Islet precursor cell (in vitro differentiated cells): Measurements from ENCODE around the gene KLF7.

Experiments
- DNase-seq: peaks from one replicate; pipeline ENCODE4 v3.0.0-alpha.2; 2018

Gene KLF7

DNA sequence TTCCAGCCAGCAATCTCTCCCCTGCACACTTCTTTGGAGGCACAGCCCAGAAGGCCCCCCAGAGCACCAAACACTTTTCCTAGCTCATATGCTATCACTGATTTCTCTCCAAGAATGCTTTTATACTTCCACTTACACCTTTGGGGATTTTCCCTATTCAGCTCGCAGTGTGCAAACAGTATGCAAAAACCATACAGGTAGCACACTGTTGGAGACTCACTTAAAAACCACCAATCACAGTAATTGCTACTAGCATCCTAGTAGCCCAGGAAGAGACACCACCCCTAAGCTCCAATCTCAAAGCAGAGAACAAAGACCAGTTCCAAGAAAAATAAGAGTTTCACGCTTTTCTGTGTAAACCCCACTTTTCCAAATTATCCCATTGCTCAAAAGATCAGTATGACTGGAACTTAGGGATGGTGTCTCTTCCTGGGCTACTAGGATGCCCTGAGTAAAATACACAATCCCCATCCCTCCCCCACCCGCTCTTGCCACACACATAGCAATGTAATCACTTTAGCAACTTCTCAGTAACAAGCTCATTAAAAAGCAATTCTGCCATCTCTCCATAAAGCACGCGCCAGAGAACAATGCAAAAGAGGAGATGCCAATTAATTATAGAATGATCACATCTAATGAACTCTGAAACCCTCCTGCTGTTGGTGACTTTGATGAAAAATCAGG, 43.0 kb downstream of the KLF7 start:
- DNase-seq = no peak

DNA sequence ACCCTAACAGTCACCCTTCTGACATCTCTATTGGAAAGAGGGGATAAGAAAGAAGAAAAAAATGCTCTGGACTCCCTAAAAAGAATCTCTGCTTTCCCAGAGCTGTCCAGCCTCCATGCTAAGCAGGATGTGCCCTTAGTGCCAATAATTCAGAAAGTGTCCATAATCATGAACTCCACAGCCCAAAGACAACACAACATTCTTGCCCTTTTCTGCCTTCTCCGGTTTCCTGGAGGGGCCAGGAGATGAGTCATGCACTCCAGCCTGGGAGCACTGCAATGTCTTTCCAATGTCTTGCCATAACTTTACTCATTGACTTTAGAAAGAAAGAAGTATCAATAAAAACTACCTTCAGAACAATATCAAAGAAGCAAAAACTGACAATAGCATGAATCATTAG, 44.0 kb downstream of the KLF7 start:
- DNase-seq = peak; percentile 75

DNA sequence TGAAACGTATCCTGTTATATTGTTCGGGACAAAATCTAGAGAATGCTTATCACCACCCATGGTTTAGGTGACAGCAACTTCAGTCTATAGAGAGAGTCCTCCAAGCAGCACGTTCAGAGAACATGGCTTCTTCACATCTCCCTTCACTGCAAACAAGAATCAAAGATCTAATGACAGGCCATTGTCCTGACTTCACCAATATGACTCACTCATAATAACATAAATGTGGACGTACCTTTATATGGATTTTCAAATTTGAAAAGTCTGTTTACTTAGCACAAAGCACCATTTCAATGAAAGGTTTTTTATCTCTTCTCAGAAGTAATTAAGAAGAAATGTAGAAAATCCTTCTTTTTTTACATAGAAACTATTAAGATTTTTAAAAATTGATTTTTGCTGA, 46.7 kb downstream of the KLF7 start:
- DNase-seq = no peak

DNA sequence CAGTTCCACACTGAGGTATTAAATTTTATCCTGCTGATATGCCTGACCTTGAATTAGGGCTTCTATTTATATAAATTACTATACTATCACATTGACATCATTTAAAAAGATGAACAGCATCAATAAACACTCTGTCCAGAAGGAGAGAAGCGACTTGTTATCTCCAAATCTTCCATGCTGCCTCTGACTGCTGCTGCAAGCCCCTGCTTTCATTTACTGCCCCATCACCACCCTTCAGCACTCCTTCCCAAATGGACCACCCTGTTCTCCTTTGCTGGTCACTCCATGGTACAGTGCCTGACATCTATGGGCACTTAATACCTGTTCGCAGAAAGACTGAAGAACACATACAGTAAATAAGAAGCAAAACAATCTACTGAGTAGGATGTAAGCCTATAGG, 48.1 kb downstream of the KLF7 start:
- DNase-seq = no peak

DNA sequence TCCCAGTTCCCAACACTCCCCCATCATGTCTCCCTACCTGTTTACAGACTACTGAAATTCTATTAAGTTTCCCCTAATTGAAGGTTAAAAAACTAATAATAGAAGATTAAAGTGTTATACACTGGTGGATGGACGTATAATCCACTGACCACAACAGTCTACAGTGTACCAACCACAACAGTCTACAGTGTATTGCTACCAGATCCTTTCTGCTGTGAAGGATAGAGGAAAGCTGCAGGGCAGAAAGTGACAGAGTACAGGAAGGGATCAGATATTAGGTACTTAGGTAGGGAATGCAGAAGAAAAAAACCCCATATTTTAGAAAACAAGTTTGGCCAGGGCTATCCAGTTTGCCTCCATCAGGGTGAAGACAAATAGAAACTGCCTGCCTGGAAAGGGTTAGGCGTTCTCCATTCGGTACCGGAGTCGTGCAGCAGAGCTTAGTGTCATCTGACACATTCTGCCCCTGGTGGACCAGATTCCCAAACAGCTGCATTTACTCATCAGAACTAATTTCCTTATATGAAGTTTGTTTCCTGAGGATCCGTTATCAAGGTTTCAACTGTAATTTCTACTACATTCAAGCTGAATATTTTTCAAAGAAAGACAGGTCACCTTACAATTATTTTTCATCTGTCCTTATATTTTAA, 49.9 kb downstream of the KLF7 start:
- DNase-seq = no peak

DNA sequence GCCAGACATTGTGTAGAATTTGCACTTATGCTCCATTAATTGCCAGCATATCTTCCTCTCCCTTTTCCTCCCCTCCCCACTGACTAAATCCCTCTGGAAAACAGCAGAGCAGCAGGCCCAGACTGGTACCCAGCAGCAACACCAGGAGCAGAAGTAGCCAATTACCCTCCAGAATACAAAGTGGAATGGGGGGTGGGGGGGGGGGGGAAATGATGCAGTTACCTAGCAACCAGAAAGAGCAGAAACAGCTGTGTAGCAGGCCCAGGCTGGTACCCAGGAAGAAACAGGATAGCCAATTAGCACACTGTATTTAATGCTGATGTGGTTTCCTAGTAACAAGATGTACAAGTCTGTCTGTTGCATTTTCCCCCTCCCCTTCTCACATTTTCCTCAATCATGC, 52.3 kb downstream of the KLF7 start:
- peak; percentile 61 for DNase-seq

DNA sequence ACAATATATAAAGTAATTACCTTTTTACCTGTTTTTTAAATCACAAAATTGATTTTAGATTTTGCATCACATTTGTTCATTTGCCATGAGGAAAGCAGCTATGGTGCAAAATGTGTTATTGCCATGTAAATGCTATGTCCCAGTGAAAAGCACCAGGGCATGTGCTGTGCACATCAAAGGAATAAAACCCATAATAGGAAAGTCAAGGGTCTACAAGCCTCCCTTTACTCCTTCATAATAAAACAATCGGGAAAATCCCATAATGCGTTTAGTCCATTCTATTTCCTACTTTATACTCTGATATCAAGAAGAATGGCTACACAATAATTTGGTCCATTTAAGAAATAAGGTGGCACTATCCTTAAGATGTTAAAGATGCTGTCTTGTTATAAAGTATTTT, 53.0 kb downstream of the KLF7 start:
- DNase-seq = no peak

DNA sequence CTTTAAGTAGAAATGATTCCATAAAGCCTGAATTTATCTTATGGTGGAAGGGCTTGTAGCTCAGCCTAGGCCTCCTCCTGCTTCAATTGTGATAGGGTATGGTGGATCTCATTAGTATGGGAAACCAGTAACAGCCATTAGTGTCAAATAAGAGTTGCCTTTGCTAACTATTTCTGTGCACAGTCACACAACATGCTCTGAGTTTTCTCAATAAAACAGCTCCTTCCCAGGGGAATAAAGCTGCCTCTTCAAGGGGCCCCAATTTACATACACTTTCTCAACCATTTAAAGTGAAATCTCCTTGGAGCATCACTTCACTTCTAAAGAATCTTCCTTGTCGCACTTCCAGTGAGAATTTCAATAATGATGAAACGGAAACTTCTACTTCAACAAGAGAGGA, 53.4 kb downstream of the KLF7 start:
- no peak for DNase-seq

DNA sequence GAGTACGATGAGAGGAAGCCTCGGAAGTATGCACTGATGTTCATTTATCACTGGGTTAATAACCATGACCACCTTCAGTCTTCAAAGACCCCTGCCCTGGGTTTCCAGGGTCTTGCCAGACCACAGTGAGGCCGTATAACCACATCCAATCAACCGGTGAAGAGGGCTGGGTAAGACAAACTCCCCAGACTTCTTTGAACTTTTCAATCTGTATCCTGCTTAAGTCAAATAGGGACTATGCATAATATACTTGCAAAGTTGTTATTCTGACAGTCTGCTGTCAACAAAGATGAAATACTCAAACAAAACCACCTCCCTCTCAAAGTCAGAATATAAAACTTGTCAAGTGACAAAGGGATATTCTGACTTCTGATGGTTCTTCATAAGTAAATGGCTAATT, 54.0 kb downstream of the KLF7 start:
- DNase-seq = no peak

DNA sequence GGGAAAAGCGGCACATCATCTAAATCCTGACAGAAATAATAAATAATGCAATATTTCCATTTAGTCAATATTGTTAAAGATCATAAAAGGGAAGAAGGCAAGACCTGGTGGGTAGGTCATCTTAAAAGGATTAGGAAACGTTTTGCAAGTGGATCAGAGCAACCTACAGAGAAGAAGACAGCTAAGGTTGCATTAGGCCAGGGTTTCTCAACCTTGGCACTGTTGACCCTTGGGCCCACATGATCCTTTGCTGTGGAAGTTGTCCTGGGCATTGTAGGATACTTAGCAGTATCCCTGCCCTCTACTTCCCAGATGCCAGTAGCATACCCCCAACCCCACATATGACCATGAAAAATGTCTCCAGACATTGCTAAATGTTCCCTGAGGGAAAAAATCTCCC, 55.0 kb downstream of the KLF7 start:
- no peak for DNase-seq

DNA sequence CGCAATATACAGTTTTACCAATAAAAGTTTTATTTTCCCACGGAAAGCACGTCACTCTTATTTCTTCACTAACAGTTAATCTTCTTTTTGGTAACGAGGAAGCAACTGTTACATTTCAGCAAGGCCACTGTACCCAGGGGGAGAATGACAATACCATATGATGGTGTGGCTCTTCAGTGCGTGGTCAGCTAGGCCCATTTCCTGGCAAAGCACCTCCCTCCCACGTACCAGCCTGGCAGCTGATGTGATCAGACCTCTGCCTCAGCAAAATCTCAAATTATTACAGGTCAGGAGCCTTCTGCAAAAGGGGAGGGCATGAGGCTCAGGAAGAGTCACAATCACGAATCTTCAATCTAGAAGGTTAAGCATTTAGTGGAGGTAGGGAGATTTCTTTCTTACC, 55.4 kb downstream of the KLF7 start:
- DNase-seq = no peak

DNA sequence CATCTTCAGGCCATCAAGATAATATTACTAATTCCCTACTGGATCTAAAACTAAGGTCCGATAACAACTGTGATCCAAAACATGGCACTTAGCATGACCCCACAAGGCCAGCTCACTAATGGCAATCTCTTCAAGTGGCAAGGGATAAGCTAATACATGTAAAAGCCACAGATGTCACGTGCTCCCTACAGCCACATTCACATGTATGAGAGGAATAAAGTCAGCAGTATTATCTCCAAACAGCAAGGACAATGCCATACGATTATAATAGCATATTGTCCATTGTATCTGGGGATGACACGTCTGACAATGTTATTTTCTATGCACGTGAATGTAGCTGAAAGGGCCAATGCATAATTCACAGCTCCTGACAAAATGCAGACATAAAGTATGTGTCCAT, 56.0 kb downstream of the KLF7 start:
- DNase-seq = no peak

DNA sequence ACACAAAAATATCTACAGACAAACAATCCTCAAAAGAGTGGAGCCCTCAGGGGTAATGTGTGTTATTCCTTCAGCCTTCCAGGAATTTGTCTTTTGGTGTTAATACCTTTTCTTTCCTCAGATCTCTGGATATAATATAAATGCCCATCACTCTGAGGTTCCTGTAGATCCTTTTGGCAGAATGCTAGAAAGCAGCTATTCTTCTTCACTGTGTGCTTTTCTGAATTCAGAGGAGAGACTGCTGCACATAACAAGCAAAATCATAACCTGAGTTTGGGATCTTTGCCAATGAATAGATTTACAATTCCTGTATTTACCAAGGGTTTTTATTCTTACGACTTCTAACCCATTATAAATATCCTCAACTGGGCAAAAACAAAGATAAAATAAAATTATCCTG, 57.3 kb downstream of the KLF7 start:
- DNase-seq = no peak

DNA sequence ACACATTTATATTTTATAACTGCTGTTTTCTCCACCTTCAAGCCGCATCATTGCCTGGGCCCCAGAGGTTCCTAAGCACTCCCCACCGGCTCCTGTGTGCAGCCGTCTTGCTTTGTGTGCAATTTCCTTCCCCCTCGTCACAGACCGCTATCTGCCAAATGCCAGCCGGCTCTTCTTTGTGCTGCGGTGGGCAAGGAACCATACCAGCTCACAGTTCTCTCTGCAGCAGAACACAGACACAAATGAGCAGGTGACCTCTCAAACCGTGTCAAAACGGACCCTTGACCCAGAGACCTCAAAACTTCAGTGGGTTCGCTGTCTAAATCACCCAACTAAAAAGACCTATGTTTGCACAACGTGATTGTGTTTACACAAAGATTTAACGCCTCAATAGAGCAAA, 58.2 kb downstream of the KLF7 start:
- no peak for DNase-seq

DNA sequence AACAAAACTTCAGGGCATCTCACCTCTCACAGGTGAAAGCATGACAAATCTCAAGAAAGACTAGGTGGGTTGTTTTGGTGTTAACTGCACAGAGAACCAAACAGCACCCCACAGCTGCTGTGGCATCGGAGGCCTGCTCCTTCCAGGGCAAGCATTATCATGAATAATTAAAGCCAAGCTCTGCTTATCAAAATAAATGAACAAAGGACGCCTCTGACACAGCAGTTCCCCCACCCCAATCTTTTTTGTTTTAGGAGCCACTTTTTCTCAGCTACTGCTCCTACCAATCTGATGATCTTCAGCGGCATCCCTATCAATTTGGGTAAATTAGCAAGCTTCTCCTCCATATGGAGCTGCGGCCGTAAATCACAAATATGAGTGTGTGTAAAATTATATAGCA, 58.6 kb downstream of the KLF7 start:
- no peak for DNase-seq

DNA sequence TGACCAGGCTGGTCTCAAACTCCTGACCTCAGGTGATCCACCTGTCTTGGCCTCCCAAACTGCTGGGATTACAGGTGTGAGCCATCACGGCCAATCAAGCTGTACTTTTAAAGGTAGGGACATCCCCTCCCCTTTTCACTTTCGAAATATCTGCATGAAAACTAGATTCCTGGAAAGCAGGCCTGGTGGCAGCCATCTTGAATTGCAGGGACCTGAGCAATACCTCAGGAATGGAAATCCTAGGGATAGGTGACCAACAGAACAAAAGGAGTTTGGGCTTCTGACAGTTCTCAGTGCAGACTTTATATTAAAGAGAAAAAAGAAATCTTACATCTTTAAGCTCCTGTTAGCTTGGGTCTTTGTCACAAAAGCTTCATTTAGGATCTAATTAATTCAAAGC, 62.6 kb downstream of the KLF7 start:
- no peak for DNase-seq

DNA sequence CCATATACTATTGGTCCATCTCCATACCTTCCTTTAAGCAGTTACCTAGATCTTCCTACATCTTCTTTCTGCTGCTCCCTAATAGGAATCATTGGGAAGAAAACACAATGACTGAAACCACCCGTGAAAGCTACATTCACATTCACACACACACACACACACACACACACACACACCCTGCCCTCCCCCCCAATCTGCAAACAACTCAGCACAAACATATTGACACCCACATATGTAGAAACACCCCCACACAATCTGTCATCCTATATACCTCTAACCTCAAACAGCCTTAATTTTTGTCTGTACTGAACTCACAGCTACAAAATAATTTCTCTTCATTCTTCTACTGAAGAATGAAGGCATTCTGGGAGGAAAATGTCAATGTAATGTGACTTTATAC, 63.8 kb downstream of the KLF7 start:
- no peak for DNase-seq

DNA sequence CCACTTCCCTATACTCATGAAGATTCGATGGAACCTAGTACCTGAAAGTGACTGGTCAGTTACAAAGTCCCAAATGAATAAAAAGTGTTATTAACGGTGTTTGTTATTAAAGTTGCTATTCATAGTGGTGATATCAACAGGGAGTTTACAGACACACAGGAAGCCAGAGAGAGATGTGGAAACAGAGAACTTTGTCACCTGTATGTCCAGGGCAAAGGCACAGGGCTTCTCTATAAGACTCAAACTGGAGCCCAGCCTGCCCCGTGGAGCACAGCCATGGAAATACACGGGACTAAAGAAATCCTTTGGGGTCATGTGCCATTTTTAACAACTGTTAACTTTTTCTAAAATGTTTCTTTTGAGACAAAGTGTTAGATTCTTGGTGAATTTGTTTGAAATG, 68.5 kb downstream of the KLF7 start:
- no peak for DNase-seq

DNA sequence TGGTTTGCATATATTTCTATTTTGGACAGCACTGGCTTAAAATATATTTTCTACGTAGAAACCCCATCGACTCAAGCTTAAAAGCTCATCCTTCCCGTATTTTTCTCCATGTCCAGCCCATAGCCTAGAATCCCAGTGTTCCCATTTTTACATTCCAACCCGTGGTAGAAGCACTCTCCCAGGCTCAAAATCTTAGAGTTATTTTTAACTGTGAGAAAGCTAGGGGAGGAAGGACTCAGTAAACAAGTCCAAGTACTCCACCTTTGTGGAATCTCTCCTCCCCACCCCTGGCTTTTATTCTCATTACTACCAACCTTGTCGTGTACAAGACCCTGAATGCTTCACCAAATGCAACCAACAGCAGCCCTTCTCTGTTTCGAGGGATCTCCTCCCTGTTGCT, 69.8 kb downstream of the KLF7 start:
- DNase-seq = no peak

DNA sequence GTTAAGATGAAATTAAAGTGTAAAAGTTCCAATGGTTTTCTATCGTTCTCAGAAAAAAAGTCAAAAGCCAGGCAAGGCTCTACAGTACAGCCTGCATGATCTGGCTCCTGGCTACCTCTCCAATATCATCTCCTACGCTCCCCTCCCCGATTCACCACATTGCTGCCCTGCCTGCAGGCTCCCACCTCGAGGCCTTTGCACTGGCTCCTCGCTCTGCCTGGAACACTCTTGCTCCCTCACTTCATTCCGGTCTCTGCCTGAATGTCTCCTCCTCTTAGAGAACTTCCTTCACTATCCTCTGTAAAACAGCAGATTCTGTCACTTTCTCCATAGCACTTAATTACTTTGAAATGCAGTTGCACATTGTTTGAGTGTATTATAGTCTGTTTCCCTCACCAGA, 72.5 kb downstream of the KLF7 start:
- DNase-seq = no peak

DNA sequence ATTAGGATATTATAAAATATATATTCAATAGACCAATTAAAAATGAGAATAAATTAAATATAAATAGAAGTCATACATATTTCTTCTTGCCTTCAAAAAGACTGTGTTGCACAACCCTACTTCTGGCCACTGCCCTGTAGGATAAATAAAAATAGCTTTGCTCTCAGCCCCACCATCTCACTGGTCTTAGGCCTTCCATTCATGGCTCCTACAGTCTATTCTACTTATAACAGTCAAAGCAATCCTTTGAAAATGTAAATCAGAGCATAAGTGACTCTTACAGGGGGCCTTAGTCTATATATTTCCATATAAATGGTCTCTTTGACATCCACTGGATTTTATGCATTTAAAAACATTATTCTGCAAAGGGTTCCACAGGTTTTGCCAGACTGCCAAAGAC, 72.9 kb downstream of the KLF7 start:
- no peak for DNase-seq

DNA sequence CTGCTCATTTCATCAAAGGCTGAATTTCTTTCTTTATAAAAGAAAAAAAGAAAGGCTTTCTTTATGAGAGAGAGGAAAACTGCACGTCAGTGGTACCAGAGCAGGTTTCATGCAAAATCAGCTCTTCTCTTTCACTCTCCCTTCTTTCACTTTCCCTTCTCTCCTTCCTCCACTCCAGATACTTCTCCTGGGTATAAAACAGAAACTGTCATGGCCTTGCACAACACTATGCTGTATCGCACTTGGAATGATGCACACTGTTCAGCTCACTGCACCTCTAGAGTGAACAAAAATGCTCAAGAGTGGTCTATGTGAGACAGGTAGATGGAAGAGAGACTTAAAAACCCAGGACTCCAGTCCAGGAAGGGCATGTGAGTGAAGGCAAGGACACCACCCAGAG, 73.8 kb downstream of the KLF7 start:
- DNase-seq = no peak

DNA sequence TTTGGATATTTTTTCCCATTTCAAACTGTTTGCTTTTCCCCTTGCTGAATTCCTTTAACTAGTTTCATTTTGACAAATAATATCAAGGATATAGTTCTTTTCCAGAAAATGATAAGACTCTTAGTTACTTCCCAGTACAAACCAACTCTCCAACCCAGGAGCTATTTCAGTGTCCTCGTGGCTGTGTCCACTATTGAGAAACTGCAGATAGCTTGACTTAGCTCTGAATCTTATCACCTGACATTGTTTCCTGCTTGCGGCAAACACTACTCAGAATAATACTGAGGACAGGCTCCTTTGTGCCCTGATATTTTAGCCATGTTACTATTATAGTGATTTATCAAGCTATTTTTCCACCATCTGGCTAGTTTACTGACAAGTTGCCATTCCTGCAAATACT, 74.6 kb downstream of the KLF7 start:
- DNase-seq = no peak

DNA sequence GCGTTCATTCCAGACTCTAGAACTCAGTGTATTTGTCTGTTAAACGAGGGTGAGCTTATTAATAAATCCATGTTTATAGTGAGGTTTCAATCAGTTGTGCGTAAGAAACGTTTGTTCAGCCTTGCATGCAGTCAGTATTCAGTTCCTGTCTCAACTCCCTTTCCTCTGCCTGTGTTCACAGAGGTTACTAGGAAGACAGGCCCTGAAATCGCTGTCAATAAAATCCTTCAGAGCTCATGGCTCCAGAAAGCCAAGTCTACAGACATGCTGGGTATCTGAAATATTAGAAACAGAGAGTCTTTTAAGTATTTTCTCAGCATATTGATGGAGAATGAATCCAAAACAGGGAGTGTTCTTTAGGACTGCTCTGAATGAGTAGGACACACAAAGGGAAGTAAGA, 75.4 kb downstream of the KLF7 start:
- no peak for DNase-seq

DNA sequence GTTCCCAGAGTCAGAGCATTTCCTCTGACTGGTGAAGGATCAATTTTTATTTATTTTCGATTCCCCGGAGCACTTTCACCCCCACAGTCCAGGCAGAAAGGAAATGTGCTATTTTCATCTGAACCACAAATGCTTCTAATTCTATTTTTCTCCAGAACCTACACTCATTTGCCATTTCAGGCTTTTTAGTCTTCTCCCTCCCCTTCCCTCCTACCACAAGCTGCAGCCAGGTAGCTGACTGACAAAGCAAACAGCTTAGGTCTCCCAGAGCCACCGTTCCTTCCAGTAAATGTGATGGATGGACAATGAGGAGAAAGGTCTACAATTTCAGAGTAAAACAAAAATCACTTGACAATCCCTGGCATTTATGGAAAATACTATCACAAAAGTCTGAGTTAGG, 76.9 kb downstream of the KLF7 start:
- no peak for DNase-seq
